HTERT RPE-1 (cell line): ENCODE results near the gene KCNMB1.

Experiments
- in situ Hi-C: fragments of 300-500 bp; cut with MboI; formaldehyde crosslinking; loops from 4 replicates; pipeline ENCODE4 v1.14.3; 2020; ENCODE audit warnings: low sequenced_read_pairs

The KCNMB1 gene, protein sequence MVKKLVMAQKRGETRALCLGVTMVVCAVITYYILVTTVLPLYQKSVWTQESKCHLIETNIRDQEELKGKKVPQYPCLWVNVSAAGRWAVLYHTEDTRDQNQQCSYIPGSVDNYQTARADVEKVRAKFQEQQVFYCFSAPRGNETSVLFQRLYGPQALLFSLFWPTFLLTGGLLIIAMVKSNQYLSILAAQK

DNA sequence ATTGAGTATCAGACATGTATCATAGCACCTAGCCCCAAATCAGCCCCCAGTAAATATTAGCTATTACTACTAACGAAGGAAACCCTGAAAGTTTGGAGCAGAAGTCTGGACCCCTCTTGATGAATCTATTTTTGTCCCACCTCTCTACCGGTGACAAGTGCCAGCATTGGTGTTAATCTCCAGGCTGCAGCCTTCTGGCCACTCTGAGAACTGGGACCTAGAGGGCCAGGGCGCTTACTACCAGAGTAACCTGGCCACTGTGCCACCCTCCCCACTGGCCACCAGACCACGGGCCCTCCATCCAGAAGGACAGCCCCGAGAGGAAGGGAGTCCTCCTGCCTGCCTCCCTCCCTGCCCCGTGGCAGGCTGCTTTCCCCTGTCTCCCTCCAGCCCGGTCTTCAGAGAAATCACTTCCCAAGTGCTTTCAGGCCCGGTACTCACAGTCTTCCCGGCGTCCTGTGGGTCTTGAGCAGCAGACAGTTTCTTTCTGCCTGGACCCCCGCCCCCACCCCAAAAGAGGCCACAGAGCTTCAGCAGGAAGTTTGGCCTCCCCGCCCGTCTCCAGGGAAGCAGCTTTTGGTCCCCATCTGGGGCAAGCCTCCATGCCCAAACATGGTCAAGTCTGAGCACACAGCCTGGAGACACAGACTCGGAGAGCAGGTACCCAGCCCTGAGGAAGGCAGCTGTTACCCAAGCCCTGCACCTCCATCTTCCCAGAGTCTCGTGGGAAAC is at the start of gene KCNMB1:
TSS of gene KCNMB1 (minus strand) at position 550 of the 732 bp plus-strand sequence. CDS start 3,920 bp downstream, outside the sequence.
- in situ Hi-C loops, result no loop called here

DNA sequence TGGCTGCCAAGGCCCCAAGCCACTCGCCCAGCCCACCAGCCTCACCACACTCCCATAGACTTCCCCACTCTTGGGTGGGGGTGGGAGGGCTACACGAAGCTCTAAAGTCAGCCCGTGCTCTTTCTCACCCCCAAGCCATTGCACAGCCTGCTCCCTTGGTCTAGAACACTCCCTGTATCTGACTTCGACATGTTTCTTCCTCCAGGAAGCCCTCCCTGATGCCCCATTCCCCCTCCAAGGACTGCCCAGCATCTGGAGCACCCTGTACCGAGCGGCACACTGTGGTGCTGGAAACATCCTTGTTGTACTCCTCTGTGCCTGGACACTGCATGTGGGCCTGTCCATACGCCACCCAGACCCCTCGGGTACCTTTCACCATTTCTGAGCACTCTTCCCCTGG is 49.4 kb upstream of the KCNMB1 start:
- in situ Hi-C loops, result no loop called here

DNA sequence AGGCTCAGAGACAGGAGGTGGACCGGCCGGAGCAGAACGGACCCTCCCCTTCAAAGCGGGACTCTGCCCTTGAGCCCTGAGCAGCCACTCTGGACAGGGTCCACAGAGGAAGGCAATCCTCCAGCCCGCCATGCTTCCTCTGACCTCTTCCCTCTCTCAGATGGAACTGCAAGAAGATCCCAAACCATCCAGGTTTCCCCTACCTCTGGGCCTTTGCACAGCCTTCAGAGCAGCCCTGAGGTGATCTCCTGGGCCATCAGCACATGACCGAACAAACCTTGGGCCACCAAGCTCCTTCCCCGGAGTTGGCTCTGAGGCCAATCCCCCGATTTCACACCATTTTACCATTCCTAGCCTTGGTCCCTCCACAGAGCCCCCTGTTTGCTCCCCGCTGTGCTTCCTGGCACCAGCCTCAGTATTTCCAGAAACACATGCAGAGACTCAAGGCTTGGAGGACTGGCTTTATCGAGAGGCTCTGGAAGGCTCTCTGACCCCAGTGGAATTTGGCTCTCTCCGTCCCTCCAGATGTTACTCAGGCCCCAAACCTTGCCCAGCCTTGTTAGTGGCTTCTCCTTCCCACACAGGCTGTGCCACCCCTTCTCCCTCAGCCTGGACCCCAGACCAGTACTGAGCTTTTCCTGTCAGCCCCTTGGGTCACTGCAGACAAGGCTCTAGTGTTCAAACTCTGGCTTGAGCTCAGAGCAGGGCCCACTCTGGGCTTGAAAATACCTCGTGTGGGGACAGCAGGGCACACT is 48.6 kb upstream of the KCNMB1 start:
- in situ Hi-C loops, result no loop called here

DNA sequence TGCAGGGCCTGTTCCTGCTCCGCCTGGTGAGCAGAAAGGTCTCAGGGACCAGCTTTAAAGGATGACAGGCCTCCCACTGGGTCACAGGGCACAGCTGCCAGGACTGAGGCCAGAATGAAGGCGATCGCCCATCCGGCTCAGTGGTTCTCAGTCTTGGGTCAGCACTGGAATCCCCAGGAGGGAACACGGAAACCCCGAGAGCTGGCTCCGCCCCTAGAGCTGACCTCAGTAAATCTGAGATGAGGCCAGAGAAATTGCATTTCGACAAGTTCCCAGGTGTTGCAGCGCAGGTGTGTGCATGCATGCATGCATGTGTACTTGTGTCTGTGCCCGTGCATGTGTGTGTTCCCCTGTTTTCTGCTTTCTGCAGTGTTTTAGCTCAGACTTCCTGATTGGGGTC is 47.2 kb upstream of the KCNMB1 start:
- in situ Hi-C loops, result no loop called here

DNA sequence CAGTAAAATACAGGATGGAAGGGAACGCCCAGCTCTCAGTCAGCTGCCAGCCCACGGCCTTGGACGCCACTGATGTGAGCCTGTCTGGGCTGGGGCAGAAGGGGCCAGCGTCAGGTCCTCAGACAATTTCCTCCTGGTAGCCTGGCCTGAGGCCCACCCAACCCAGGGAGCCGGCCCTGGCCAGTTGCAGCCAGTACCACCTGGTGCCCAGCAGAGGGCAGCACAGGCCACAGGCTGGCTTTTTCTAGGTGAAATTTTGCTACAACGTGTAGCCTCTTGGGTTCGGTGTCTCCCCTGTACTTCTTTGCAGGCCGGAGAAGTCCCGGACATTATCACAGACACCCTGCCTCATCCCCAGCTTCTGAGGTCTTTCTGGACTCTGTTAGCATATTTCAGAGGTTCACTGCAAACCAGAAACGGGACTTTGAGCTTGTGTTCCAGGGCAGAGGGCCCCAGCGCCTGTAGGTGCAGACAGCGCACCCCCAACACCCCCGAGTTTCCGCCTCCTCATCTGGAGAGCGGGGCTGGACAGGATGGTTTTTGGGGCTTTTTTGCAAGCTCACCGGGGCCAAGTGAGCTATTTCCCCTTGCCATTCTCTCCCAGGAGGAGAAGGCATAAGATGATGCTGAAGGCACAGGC is 45.9 kb upstream of the KCNMB1 start:
- in situ Hi-C loops, result no loop called here

DNA sequence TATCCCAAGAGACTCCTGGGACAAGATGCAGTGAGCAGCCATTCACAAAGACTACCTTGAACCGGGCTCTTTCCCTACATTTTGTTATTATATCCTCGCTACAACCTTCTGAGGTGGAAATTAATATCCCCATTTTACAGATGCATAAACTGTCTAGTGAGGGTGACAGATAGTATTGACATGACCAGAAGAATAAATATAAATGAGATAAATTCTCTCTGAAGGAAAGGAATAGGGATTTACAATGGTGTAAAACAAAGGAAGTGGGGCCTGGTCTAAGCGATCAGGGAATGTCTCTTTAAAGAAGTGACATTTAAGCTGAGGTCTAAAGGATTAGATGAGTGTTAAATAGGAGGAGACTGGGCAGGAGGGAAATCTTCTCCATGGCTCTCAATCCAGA is 43.5 kb upstream of the KCNMB1 start:
- in situ Hi-C loops, result no loop called here

DNA sequence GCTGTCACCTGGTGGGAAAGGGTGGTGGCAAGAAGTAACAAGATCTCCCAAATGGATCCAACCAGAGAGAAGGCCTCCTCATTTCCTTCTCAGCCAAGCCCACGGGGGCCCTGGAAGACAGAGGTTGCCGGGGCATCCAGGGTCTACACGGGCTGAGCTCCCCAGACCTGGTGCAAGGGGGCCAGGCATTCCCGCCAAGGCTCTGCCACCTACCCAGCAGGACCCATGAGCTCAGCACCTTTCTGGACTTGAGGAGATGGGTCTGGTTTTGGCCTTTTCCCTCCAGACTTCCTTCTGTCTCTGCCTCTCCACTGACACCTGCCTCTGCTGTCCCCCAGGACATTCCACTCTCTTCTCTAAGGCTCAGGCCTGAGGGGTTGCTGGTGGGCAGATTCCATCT is 42.4 kb upstream of the KCNMB1 start:
- in situ Hi-C loops, result no loop called here

DNA sequence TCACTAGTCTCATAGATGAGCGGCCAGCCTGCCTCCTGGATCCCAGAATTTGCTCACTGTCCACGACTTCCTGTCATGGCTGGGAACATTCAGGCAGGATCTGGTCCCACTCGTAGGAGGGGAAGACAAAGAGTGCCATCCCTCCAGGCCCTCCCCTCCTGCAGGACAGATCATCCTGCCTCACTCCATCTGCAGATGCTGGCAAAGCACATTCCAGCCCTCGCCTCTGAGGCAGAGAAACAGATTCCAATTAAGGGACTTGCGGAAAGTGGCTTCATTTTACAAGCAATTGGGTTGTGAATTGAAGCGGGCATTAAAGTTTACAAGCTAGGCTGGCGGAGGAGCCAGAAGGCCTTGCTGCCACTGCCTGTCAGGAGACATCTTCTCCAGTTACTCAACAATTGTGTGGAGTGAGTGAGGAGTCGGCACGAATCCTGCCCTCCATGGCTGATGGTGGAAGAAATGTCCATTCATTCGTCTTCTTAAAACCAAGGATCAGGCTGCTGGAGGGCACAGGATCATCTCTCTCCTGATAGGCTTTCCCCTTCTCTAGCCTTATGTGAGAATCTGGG is 41.8 kb upstream of the KCNMB1 start:
- in situ Hi-C loops, result no loop called here

DNA sequence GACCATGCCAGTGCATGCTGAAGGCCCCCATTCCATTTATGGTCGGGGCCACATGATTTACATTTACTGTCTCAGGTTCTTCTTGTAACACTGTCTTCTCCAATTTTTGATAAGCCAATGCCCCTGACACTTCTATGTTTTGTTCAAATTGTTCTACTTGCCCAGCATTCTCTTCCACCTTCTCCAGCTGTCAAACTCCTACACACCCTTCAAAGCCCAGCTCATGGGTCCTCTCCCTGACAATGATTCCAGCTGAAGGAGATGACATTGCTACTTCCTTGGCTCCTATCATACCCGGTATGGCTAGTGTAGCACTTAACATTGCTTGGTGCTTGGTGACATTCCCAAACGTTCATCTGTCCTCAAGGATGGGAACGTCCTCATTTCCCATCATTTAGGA is 41.1 kb upstream of the KCNMB1 start:
- in situ Hi-C loops, result no loop called here

DNA sequence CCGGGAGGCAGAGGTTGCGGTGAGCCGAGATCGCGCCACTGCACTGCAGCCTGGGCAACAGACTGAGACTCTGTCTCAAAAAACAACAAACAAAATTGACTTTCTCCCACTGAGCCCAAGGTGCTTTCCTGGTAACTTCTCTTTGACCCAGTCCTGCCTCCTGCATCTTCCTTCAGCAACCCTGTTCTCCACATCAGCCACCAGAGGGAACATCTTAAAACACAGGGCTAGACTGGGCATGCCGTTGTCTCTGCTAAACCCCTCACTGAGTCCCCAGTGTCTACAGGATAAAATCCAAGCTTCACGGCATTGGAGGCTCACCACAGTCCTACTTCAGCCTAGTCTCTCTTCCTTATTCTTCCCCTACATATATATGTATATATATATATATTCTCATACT is 39.8 kb upstream of the KCNMB1 start:
- in situ Hi-C loops, result no loop called here

DNA sequence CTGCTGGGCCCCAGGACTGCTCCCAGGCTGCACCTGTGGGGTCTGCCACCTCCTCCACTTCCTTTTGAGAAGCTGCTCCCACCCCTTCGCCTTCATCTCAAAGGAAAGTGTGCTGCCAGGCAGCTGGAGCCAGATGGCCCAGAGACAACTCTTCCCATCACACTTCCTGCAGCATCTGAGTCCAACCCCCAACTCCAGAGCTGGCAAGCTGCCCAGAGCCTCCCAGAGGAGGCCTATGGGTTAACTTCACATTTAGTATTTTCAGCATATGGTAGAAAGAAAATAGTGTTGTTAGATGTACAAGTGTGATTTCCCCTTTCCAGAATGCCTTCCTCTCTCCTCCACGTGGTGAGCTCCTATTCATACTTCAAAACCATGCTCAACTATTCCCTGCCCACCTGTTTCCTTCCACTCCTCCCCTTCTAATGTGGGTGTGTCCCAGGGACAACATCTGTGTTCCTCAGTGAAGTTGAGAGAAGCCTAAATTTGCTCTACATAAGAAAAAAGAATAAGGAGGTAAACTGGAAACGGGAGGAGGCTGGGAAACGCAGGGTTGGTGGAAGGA is 38.6 kb upstream of the KCNMB1 start:
- in situ Hi-C loops, result no loop called here

DNA sequence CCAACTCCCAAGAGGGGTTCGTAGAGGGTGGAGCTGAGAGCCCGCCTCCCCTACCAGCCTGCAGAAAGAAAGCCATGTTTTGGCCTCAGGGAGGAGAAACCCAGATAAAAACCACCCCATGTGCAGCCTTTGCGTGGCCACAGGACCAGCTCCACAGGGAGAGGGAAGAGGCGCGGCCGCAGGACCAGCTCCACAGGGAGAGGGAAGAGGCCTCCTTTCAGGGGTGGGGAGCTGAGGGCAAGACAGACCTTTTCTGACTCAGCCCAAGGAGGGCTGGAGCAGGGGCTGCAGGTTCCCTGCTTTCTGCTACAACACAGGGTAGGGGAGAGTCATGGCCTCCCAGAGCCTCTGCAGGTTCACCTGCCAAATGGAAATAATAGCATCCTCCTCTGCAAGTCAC is 37.6 kb upstream of the KCNMB1 start:
- in situ Hi-C loops, result no loop called here

DNA sequence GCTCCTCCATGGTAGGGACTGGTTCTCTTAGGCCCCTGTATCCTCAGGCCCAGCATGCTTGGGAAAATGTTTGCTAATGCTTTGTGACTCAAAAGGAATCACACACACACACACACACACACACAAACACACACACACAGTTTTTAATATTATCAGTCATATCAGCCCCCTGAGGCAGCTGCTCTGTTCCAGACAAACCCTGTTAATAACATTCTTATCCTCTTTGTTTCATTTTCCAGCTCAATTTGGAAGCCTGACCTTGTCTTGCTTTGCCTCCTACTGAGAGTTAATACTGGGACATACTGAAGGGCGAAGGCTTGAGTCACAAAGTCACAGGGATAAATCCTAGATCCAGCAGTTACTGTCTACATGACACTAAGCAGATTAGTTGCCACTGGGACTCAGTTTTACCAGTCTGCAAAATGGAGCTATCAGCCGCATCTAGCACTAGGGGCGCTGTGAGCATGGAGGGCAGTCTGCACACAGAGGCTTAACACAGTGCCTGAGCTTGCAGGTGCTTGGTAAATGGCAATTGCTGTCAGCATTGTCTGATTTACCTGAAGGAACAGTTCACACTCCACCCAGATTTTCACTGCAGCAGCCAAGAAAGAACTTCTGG is 37.1 kb upstream of the KCNMB1 start:
- in situ Hi-C loops, result no loop called here

DNA sequence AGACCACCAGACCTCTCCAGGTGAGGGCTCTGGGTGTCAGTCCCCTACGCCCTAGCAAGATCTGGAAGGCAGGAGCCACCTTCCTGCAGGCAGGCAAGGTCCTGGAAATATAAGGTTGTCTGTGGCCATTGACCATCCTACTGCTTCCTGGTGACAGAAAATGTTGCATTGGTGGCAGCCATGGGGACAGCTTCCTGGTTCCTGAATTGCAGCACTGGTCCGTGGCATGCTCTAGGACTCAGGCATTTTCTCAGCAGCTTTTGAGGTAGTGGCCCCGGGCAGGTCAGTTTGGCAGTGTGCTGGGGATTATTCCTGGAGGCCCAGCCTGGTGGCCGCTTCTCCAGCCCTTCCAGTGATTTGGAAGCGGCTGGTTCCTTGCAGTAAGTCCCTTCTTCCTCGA is 36.6 kb upstream of the KCNMB1 start:
- in situ Hi-C loops, result no loop called here

DNA sequence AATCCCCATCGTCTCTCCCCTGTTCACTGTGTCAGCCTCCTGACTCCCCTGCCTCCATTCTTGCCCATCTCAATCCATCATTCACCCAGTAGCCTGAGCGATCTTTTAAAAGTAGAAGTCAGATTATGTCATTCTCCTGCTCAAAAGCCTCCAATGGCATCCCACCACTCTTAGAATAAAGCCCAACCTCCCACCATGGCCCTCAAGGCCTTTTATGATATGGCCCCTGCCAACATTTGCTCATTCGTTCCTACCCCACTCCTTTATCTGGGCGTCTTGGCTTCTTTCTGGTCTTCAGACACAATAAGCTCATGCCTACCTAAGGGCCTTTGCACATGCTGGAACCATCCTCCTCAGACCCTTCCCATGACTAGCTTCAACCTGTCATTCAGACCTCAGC is 35.5 kb upstream of the KCNMB1 start:
- in situ Hi-C loops, result no loop called here

DNA sequence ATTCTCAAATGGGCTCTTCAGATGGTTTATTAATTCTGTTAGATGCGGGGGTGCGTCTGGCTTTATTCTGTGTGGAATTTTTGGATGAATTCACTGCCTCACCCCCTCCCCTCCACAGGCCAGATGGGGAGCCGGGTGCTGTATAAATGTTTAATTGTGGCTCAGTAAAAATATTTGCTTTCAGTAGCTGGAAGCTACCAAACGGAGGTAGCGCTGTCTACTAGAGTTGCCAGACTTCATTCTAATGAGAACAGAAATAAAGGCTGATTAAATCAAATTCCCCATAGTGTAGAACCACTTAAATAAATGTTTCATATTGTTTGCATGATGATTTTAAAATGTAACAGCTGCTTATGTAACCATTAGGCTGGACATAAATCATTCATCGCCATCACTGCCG is 34.5 kb upstream of the KCNMB1 start:
- in situ Hi-C loops, result no loop called here

DNA sequence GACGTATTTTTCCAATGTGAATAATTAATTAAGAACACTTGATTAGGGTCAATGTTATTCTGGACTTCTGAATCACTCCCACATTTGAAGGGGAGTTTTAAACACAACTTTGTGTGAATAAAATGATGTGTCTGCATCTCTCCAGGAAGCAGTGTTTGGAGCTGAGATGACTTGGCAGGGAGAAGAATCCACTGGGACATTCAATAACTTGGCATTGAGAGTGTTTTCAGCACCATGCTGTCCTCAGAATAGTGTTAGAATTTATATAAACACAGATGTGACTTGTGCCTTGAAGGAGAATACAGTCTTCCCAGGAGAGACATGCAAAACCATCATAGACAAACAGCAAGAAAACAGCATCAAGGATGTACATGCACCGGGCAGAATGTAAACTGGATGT is 32.7 kb upstream of the KCNMB1 start:
- in situ Hi-C loops, result no loop called here

DNA sequence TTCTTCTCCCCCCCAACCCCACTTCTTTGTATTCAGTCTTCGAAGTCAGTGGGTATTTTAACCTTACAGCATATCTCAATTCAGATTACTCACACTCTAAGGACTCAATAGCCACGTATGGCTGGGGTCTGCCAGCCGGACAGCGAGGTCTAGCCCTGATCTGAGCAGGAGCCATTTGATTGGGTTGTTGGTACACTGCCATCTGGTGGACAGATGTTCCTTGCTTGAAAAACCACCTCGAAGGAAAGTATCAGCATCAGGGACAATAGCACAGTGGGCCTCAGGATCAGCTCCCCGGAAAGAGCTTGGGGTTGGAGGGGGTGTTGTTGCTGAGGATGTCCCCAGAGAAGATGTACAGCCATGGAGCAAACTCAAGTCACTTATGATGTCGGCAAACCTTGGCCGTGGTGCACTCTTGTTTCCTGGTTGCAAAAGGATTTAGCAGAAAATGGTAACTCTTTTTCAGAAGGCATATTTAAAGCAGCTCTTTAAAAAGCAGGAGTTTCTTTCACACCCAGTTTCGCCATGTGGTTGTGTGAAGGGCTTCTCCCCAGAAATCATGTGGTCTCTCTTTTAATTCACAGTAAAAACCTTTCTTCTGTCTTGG is 31.7 kb upstream of the KCNMB1 start:
- in situ Hi-C loops, result no loop called here

DNA sequence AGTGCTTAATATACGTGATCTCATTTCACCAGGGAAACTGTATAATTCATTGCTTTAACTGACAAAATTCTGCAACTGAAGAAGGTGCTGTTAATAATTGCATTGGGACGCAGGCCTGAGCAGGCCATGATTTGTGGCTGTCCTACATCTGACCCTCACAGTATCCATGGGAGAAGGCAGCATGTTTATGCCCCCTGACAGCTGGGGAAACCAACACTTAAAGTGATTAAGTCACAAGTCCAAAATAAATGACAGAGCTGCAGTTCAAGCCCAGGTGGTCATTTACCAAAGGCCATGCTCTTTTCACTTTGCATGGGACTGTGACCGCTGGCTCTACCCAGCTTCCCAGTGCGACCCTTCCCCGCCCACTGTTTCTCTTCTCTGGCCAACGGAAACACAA is 30.5 kb upstream of the KCNMB1 start:
- in situ Hi-C loops, result no loop called here

DNA sequence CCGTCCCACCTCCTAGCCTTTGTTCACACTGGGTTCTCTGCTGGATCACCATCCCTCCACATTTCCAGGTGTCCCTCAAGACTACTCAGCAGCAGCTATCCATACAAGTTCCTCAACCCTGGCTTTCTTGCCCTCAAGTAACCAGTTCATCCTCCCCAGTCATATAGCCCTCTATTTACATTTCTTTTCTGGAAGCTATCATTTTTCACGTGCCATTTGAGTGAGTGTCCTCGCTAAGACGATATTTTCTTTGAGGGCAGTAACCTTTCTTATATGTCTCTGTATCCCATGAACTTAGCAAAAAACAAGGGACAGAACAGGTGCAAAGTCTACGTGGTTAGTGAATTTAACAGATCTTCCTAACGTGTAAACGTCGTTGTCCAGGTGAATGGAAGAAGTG is 29.6 kb upstream of the KCNMB1 start:
- in situ Hi-C loops, result no loop called here
